ENCODE data around the gene FADS6. TPM values are rescaled to one million over a fixed set of nuclear protein-coding genes. Genes with fewer than 3 reads are reported as not detected.

Gene FADS6
- total and polyA plus RNA-seq, 2 of the 13 experiments (the other 11 are each of a cell fraction or from before 2014, with no cell fraction given) = 0.11 TPM

GRCh38 chr17:74923538-74924249, 30.3 kb upstream of the FADS6 start (continued):
- TF ChIP-seq, protein P1, sequence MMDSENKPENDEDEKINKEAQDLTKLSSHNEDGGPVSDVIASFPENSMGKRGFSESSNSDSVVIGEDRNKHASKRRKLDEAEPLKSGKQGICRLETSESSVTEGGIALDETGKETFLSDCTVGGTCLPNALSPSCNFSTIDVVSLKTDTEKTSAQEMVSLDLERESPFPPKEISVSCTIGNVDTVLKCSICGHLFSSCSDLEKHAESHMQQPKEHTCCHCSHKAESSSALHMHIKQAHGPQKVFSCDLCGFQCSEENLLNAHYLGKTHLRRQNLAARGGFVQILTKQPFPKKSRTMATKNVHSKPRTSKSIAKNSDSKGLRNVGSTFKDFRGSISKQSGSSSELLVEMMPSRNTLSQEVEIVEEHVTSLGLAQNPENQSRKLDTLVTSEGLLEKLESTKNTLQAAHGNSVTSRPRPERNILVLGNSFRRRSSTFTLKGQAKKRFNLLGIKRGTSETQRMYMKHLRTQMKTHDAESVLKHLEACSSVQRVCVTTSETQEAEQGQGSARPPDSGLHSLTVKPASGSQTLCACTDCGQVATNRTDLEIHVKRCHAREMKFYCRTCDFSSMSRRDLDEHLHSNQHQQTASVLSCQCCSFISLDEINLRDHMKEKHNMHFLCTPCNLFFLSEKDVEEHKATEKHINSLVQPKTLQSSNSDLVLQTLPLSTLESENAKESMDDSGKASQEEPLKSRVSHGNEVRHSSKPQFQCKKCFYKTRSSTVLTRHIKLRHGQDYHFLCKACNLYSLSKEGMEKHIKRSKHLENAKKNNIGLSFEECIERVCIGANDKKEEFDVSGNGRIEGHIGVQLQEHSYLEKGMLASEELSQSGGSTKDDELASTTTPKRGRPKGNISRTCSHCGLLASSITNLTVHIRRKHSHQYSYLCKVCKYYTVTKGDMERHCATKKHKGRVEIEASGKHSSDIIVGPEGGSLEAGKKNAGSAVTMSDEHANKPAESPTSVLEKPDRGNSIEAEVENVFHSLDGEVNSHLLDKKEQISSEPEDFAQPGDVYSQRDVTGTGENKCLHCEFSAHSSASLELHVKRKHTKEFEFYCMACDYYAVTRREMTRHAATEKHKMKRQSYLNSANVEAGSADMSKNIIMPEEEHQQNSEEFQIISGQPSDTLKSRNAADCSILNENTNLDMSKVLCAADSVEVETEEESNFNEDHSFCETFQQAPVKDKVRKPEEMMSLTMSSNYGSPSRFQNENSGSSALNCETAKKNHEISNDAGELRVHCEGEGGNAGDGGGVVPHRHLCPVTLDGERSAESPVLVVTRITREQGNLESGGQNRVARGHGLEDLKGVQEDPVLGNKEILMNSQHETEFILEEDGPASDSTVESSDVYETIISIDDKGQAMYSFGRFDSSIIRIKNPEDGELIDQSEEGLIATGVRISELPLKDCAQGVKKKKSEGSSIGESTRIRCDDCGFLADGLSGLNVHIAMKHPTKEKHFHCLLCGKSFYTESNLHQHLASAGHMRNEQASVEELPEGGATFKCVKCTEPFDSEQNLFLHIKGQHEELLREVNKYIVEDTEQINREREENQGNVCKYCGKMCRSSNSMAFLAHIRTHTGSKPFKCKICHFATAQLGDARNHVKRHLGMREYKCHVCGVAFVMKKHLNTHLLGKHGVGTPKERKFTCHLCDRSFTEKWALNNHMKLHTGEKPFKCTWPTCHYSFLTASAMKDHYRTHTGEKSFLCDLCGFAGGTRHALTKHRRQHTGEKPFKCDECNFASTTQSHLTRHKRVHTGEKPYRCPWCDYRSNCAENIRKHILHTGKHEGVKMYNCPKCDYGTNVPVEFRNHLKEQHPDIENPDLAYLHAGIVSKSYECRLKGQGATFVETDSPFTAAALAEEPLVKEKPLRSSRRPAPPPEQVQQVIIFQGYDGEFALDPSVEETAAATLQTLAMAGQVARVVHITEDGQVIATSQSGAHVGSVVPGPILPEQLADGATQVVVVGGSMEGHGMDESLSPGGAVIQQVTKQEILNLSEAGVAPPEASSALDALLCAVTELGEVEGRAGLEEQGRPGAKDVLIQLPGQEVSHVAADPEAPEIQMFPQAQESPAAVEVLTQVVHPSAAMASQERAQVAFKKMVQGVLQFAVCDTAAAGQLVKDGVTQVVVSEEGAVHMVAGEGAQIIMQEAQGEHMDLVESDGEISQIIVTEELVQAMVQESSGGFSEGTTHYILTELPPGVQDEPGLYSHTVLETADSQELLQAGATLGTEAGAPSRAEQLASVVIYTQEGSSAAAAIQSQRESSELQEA (CRISPR knock-in tag; IDR thresholded peaks at IDR 0.05; ENCODE audit: not compliant biosample characterization) = peak; percentile 65
- TF ChIP-seq ZBTB1 (CRISPR knock-in tag; IDR thresholded peaks at IDR 0.05; ENCODE audit: borderline replicate concordance) (no peak), TP53 (CRISPR knock-in tag; conservative IDR thresholded peaks at IDR 0.05) (no peak), ZC3H4 (CRISPR knock-in tag; IDR thresholded peaks at IDR 0.05; ENCODE audit: borderline replicate concordance) (no peak), ERF (CRISPR knock-in tag; IDR thresholded peaks at IDR 0.05) (no peak), BATF2 (CRISPR knock-in tag; IDR thresholded peaks at IDR 0.05) (peak; percentile 70), ZNF749 (CRISPR knock-in tag; IDR thresholded peaks at IDR 0.05; ENCODE audit: borderline replicate concordance) (0 out of 2 replicates have a peak, but pooled peaks have one; percentile 73), POLR2G (IDR thresholded peaks at IDR 0.05; ENCODE audit: low read depth, low read length) (no peak), ZNF260 (CRISPR knock-in tag; IDR thresholded peaks at IDR 0.05; ENCODE audit: borderline replicate concordance, low read depth) (no peak)
- TF ChIP-seq, protein P2, sequence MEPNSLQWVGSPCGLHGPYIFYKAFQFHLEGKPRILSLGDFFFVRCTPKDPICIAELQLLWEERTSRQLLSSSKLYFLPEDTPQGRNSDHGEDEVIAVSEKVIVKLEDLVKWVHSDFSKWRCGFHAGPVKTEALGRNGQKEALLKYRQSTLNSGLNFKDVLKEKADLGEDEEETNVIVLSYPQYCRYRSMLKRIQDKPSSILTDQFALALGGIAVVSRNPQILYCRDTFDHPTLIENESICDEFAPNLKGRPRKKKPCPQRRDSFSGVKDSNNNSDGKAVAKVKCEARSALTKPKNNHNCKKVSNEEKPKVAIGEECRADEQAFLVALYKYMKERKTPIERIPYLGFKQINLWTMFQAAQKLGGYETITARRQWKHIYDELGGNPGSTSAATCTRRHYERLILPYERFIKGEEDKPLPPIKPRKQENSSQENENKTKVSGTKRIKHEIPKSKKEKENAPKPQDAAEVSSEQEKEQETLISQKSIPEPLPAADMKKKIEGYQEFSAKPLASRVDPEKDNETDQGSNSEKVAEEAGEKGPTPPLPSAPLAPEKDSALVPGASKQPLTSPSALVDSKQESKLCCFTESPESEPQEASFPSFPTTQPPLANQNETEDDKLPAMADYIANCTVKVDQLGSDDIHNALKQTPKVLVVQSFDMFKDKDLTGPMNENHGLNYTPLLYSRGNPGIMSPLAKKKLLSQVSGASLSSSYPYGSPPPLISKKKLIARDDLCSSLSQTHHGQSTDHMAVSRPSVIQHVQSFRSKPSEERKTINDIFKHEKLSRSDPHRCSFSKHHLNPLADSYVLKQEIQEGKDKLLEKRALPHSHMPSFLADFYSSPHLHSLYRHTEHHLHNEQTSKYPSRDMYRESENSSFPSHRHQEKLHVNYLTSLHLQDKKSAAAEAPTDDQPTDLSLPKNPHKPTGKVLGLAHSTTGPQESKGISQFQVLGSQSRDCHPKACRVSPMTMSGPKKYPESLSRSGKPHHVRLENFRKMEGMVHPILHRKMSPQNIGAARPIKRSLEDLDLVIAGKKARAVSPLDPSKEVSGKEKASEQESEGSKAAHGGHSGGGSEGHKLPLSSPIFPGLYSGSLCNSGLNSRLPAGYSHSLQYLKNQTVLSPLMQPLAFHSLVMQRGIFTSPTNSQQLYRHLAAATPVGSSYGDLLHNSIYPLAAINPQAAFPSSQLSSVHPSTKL (CRISPR knock-in tag; IDR thresholded peaks at IDR 0.05) = peak; percentile 36; the same call in 1 of the 2 replicates
